Keratinocyte (primary cell): Measurements from ENCODE around the gene GRK1.

Source experiments
- CTCF ChIP-seq, 3 experiments: IDR thresholded peaks in 1 of 3; conservative IDR thresholded peaks in 1 of 3; optimal IDR thresholded peaks in 1 of 3; 2 replicates in 2 of 3; 3 replicates in 1 of 3; pipeline versions ENCODE3 to v1.5.1; 2011; ENCODE audit warnings: low read length in 3 of 3, mild to moderate bottlenecking in 3 of 3, moderate library complexity in 2 of 3, control low read depth in 1 of 3, inconsistent platforms in 1 of 3; ENCODE audit not compliant: insufficient read depth in 2 of 3; ENCODE audit errors: extremely low read depth in 1 of 3
- EZH2 ChIP-seq: IDR thresholded peaks from one replicate; pipeline ENCODE4 v1.6.1; 2012; ENCODE audit warnings: inconsistent platforms, mild to moderate bottlenecking, low read length, moderate library complexity

- TF ChIP-seq CTCF (optimal IDR thresholded peaks at IDR 0.05 in 1 of 3, IDR thresholded peaks at IDR 0.05 in 1 of 3, conservative IDR thresholded peaks at IDR 0.05 in 1 of 3; ENCODE audit: extremely low read depth in 1 of 3, insufficient read depth in 2 of 3, low read length in 3 of 3) (no peak), EZH2 (no peak)
Measured at GRCh38 chr13:113617961-113618360, 49.1 kb upstream of the GRK1 start.
